Activated CD8-positive, alpha-beta T cell treated with anti-CD3 and anti-CD28 coated beads for 36 hours (primary cell): Measurements from ENCODE around the gene TPSB2. TPM values are rescaled to one million over a fixed set of nuclear protein-coding genes. Genes with fewer than 3 reads are reported as not detected.

ENCODE experiments used
- ATAC-seq: fragments of 200-7000 bp; cut with Tn5 transposase; one replicate; pipeline ENCODE4 v1.10.0; 2021; ENCODE audit warnings: mild to moderate bottlenecking, moderate library complexity
- CTCF ChIA-PET: fragments of 350-600 bp; sonication (Branson Sonifier 250); formaldehyde crosslinking; loops from one replicate; lab custom pipeline; 2021; ENCODE audit warnings: antibody characterized with exemption; lab: Charles Lee
- POLR2A ChIA-PET: fragments of 350-600 bp; sonication (Branson Sonifier 250); formaldehyde crosslinking; loops from one replicate; lab custom pipeline; 2021; ENCODE audit warnings: antibody characterized with exemption; lab: Charles Lee
- DNase-seq: peaks from one replicate; pipeline ENCODE4 v3.0.0-alpha.2; 2020
- H3K27ac Mint-ChIP-seq: one replicate; pipeline ENCODE4 v1.8.0; 2021; ENCODE audit warnings: mild to moderate bottlenecking, mixed read lengths
- H3K27me3 Mint-ChIP-seq: one replicate; pipeline ENCODE4 v1.8.0; 2021; ENCODE audit warnings: mixed read lengths
- H3K36me3 Mint-ChIP-seq: one replicate; pipeline ENCODE4 v1.8.0; 2021; ENCODE audit warnings: low read depth, mixed read lengths
- H3K4me1 Mint-ChIP-seq: one replicate; pipeline ENCODE4 v1.8.0; 2021; ENCODE audit warnings: low read depth, mixed read lengths
- H3K4me3 Mint-ChIP-seq: one replicate; pipeline ENCODE4 v1.8.0; 2021; ENCODE audit warnings: mild to moderate bottlenecking, moderate library complexity, mixed read lengths
- H3K9me3 Mint-ChIP-seq: one replicate; pipeline ENCODE4 v1.8.0; 2021; ENCODE audit warnings: mixed read lengths
- intact Hi-C: fragments of 100-400 bp; cut with micrococcal nuclease; formaldehyde crosslinking; loops from one replicate; pipeline ENCODE4 v1.10.0; 2022
- total RNA-seq, 2 experiments: library from RNA; stranded (reverse); gene quantifications; one replicate each; pipeline ENCODE4 v1.2.3, GENCODE V29; 2021
- TF ChIP-seq, protein P1 (sequence below): fragments of 200-600 bp; IDR thresholded peaks from one replicate; pipeline ENCODE4 v1.8.0; 2022; ENCODE audit warnings: antibody characterized with exemption, mild to moderate bottlenecking

Gene TPSB2
- total RNA-seq, 2 experiments from 2014 or later, result not detected

- no peak within 1 kb of the TSS for H3K27ac Mint-ChIP-seq
- intact Hi-C loops, result no loop called here
- DNase-seq, result no peak
- H3K4me1 Mint-ChIP-seq, result no peaks in the 10 kb centered on the region
- no peak for ATAC-seq
- TF ChIP-seq, protein P1, sequence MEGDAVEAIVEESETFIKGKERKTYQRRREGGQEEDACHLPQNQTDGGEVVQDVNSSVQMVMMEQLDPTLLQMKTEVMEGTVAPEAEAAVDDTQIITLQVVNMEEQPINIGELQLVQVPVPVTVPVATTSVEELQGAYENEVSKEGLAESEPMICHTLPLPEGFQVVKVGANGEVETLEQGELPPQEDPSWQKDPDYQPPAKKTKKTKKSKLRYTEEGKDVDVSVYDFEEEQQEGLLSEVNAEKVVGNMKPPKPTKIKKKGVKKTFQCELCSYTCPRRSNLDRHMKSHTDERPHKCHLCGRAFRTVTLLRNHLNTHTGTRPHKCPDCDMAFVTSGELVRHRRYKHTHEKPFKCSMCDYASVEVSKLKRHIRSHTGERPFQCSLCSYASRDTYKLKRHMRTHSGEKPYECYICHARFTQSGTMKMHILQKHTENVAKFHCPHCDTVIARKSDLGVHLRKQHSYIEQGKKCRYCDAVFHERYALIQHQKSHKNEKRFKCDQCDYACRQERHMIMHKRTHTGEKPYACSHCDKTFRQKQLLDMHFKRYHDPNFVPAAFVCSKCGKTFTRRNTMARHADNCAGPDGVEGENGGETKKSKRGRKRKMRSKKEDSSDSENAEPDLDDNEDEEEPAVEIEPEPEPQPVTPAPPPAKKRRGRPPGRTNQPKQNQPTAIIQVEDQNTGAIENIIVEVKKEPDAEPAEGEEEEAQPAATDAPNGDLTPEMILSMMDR, result no peak
- H3K36me3 Mint-ChIP-seq, result no peaks in the 10 kb centered on the region
- POLR2A ChIA-PET, result interaction anchor here (1.0 kb wide), 1 partner anchor 190 kb away, joined by 3 read pairs; no protein-coding TSS in a partner anchor
- no peaks in the 10 kb centered on the region for H3K27me3 Mint-ChIP-seq
- H3K9me3 Mint-ChIP-seq, result no peaks in the 10 kb centered on the region
- H3K4me3 Mint-ChIP-seq, result no peak within 1 kb of the TSS
- CTCF ChIA-PET, result no interaction called here
These were observed 4.9 kb downstream of the TPSB2 start, which contains the start of gene TPSG1 for GRCh38 chr16:1225051-1225451. Gene TPSG1, minus strand, starts transcription at chr16:1225268. Its CDS starts 16 bp downstream, at chr16:1225252.

DNA sequence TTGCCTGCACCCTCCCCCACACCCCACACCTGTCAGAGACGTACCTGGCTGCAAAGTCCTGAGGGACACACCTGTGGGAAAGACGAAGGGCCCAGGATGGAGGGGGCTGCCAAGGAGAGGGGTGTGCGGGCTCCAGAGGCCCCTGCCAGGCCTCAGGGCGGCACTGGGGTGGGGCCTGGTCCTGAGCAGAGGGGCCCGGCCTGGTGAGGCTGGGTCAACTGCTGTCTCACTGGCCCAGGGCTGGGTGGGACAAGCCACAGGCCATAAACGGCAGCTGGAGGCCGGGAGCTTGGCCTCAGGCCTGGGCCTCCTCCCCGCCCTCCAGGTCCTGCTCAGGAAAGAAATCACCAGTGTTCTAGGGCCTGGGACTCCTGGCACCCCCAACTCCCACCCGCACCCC, 5.4 kb downstream of the TPSB2 start:
- TF ChIP-seq, protein P1, result no peak
- no peak for ATAC-seq
- ChIA-PET CTCF (no interaction called here), POLR2A (interaction anchor here (1.0 kb wide), 1 partner anchor 190 kb away, joined by 3 read pairs; no protein-coding TSS in a partner anchor)
- Mint-ChIP-seq H3K4me1 (no peaks in the 10 kb centered on the region), H3K9me3 (no peaks in the 10 kb centered on the region), H3K27ac (no peak overlapping the region), H3K27me3 (no peaks in the 10 kb centered on the region), H3K36me3 (no peaks in the 10 kb centered on the region), H3K4me3 (no peak overlapping the region)
- no peak for DNase-seq
- intact Hi-C loops, result no loop called here

- no peak for DNase-seq
- H3K4me3 Mint-ChIP-seq, result no peak overlapping the region
- intact Hi-C loops, result no loop called here
- H3K9me3 Mint-ChIP-seq, result no peaks in the 10 kb centered on the region
- ATAC-seq, result no peak
- H3K27me3 Mint-ChIP-seq, result no peaks in the 10 kb centered on the region
- TF ChIP-seq, protein P1, result no peak
- H3K36me3 Mint-ChIP-seq, result no peaks in the 10 kb centered on the region
- ChIA-PET CTCF (no interaction called here), POLR2A (interaction anchor here (1.0 kb wide), 1 partner anchor 189 kb away, joined by 3 read pairs; no protein-coding TSS in a partner anchor)
- no peaks in the 10 kb centered on the region for H3K4me1 Mint-ChIP-seq
- no peak overlapping the region for H3K27ac Mint-ChIP-seq
These were observed 6.4 kb downstream of the TPSB2 start for GRCh38 chr16:1223355-1224214.

DNA sequence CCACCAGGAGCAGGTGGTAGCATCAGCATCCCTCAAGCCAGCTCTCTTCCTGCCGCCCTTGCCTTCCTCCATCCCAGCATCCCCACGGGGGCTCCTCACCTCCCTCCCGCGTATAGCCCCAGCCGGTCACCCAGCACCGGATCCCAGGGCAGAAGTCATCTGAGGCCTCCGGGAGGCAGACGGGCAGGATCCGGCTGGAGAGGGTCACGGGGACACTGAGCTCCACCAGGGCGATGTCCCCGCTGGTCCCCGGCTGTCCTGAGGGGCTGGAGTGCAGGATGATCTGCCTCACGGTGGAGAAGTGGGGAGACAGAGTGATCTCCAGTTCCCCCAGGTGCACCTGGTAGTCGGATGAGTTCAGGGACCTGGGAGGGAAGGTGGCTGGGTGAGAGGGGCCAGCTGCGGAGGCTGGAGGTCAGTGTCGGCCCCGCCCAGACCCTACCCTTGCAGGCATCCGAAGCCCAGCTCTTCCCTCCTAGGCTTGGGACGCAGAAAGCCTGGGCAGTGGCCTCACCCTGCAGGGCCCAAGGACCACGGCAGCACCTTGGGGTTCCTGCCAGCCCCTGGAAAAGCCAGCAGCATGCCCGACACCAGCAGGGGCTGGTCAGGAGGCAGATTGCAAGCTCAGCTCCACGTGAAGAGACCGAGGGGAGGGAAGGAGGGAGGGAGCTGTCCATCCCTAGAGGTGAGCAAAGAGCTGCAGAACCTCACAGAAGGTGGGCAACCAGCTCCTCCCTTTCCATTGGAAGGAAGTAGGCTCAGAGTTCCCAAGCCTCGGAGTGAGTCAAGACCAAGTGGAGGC, 7.2 kb downstream of the TPSB2 start:
- no peaks in the 10 kb centered on the region for H3K4me1 Mint-ChIP-seq
- ChIA-PET CTCF (no interaction called here), POLR2A (no interaction called here)
- TF ChIP-seq, protein P1, result no peak
- intact Hi-C loops, result no loop called here
- DNase-seq (no peak), ATAC-seq (no peak)
- H3K4me3 Mint-ChIP-seq, result no peak overlapping the region
- no peaks in the 10 kb centered on the region for H3K27me3 Mint-ChIP-seq
- no peaks in the 10 kb centered on the region for H3K9me3 Mint-ChIP-seq
- H3K36me3 Mint-ChIP-seq, result no peaks in the 10 kb centered on the region
- H3K27ac Mint-ChIP-seq, result no peak overlapping the region
